ENCODE measurements around the gene ITGA2B.

- TF ChIP-seq TAF1 (IDR thresholded peaks at IDR 0.05; ENCODE audit: borderline replicate concordance, low read depth, low read length) (no peak), POLR2AphosphoS5 (IDR thresholded peaks at IDR 0.05; ENCODE audit: low read depth, low read length) (no peak), POLR2A (IDR thresholded peaks at IDR 0.05; ENCODE audit: low read depth, low read length) (no peak)
Observed at GRCh38 chr17:44380767-44381166, 8.7 kb downstream of the ITGA2B start.
